GM10266 (cell line): Measurements from ENCODE around the gene RASIP1.

ENCODE experiments used
- DNase-seq: peaks from one replicate; pipeline ENCODE4 v3.0.0; 2012; ENCODE audit errors: extremely low spot score
- TF ChIP-seq, protein P1 (sequence below): IDR thresholded peaks from 2 replicates; pipeline ENCODE4 v1.5.1; 2012; ENCODE audit warnings: mild to moderate bottlenecking, low read depth; ENCODE audit not compliant: control insufficient read depth, insufficient read depth; ENCODE audit errors: missing control alignments

Gene RASIP1

DNA sequence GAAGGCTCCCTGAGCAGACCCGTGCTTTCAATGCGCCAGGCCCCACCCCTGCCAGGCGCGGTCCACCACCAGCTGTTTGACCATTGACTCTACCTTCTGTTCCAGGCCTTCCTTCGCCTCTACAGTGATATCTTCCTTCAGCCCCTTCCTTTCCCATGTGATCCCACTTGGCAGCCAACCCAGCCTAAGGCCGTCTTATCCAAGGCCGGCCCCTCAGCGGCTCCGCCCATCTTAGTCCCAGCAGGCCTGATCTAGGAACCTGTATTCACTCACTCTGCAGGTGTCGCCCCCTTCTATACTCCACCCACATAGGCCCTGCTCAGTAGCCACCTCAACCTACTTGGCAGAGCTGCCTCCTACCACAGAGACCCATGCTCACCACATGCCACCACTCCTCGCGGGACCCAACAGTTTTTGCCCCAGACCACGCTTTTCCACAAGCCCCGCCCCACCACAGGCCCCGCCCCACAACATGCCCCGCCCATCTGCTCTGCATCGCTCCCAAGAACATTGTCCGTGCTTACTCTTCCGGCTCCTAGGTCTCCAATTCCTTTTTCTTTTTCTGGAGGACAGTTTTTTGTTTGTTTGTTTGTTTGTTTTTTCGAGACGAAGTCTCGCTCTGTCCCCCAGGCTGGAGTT, 2.9 kb downstream of the RASIP1 start:
- TF ChIP-seq, protein P1, sequence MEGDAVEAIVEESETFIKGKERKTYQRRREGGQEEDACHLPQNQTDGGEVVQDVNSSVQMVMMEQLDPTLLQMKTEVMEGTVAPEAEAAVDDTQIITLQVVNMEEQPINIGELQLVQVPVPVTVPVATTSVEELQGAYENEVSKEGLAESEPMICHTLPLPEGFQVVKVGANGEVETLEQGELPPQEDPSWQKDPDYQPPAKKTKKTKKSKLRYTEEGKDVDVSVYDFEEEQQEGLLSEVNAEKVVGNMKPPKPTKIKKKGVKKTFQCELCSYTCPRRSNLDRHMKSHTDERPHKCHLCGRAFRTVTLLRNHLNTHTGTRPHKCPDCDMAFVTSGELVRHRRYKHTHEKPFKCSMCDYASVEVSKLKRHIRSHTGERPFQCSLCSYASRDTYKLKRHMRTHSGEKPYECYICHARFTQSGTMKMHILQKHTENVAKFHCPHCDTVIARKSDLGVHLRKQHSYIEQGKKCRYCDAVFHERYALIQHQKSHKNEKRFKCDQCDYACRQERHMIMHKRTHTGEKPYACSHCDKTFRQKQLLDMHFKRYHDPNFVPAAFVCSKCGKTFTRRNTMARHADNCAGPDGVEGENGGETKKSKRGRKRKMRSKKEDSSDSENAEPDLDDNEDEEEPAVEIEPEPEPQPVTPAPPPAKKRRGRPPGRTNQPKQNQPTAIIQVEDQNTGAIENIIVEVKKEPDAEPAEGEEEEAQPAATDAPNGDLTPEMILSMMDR, result no peak
- DNase-seq, result no peak

- TF ChIP-seq, protein P1, result no peak
- DNase-seq, result no peak
Observed at GRCh38 chr19:48735031-48735615, 5.3 kb downstream of the RASIP1 start.

GRCh38 chr19:48734625-48735024, 5.8 kb downstream of the RASIP1 start:
- no peak for DNase-seq
- TF ChIP-seq, protein P1, result no peak

DNA sequence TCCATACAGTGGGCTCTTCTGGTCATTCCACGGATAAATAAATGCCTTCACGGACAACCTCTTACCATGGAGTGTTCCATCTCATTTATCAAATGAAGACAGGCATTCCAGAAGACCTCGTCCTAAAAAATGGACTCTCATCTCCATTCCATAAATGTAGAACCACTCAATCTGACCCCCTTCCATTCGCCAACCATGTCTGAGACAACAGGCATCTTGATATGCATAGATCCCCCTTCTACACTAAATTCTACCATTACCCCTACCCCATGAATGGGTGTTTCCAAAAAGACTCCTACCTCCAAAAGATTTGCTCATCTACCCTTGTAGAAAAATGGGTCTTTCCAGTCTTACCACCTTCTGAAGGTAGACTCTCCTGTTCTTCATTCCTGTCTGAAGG, 9.0 kb downstream of the RASIP1 start:
- TF ChIP-seq, protein P1, result no peak
- no peak for DNase-seq

- no peak for DNase-seq
- TF ChIP-seq, protein P1, result no peak
Observed at GRCh38 chr19:48728911-48729664, 11.3 kb downstream of the RASIP1 start.

DNA sequence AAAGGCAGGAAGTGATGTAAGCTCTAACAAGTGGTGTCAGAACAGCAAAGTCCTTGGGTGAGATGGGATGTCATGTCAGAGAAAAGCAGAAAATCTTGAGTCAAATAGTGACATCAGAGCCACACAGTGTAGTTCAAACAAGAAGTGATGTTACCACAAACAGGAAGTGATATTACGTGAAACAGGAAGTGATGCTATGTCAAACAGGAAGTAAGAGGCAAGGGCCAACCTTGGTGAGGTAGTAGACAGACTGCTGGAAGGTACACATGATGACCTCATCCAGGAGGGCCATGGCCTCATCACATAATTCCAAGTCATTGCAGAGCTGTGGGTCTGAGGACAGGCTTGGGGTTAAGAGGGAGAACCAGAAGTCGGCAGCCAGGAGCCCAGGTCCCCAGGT, 13.9 kb downstream of the RASIP1 start:
- DNase-seq, result no peak

More for the DNA sequence above, 13.9 kb downstream of the RASIP1 start:
- TF ChIP-seq, protein P1, result no peak
